Activated CD8-positive, alpha-beta memory T cell treated with anti-CD3 and anti-CD28 coated beads for 1 hour (primary cell): ENCODE measurements around the gene KDM4D.
"Not testable (repeated sequence)": the region's sequence is repeated elsewhere in the genome, so short reads cannot be mapped to it uniquely, and the experiment has no call there.

ENCODE experiments used
- DNase-seq, 2 donors: peaks; one replicate each; pipeline ENCODE4 v3.0.0-alpha.2; 2020; ENCODE audit warnings: low read depth in 1 of 2; ENCODE audit errors: extremely low read depth in 1 of 2

KDM4D gene

DNA sequence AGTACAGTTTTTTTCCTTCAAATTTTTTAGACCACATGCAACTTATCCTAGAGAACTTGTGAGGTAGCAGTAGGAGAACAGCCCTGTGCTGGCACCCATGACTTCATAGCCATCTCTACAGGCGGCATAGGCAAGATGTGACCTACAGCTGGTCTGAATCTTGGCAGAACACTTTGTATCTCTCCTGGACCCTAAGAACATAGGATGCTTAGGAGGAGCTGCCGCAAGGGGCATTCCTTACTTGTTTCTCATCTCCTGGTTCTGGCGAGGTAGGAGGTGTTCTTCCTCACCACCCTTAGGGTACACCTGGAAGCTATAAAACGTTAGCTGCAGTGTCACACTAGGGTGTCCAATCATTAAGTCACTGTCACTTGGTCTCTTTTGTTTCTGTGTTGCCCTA is 16.5 kb upstream of the KDM4D start:
- no peak for DNase-seq

GRCh38 chr11:94958121-94958696 is 15.3 kb upstream of the KDM4D start:
- no peak for DNase-seq

DNA sequence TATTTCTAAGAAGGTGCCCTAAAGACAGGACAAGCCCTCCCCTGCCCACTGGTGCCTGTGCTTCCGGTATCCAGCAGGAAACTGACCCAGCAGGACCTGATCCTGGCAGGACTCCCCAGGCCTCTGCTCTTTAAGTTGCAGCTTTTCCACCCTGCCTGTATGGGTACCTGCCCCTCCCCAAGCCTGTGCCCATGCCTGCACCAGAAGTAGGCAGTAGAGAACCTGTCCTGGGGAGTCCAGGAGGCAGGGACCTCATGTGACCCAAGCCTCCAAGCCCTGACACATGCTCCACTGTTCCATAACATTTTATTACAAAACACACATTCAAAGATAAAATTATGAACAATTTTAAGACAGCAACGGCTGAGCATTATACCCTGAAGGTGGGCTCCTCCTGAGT is 14.3 kb upstream of the KDM4D start:
- DNase-seq: no peak

DNA sequence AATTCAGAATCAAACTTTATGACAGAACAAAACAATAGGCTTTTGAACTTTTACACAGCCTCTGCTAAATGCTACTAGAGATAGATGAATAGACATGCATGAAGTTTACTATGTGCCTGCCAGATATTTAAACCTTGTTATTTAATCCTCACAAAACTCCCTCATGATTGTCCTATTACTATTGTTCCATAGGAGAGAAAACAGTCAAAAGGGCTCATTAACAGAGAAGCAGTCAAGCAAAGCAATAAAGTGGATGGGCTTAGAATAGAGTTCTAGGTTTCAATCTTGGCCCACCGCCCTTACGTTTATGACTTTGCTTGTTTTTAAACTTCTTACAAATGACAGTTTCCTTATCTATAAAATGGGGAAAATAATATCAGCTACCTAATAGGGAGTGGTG is 13.0 kb upstream of the KDM4D start:
- no peak for DNase-seq

GRCh38 chr11:94961255-94961654 is 12.3 kb upstream of the KDM4D start:
- DNase-seq: no peak

DNA sequence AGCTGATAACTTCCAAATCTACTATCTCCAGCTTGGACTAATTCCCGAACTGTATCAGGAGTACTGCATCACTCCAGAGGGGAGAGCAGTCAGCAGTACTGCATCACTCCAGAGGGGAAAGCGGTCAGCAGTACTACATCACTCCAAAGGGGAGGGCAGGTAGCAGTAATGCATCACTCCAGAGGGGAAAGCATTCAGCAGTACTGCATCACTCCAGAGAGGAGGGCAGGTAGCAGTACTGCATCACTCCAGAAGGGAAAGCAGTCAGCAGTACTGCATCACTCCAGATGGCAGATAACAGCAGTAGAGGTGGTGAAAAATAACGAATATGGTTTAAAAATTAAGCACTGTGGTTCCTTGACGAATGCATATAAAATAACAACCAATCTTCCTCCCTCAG is 8.6 kb upstream of the KDM4D start:
- no peak for DNase-seq

GRCh38 chr11:94968334-94968958 is 5.1 kb upstream of the KDM4D start:
- no peak for DNase-seq

DNA sequence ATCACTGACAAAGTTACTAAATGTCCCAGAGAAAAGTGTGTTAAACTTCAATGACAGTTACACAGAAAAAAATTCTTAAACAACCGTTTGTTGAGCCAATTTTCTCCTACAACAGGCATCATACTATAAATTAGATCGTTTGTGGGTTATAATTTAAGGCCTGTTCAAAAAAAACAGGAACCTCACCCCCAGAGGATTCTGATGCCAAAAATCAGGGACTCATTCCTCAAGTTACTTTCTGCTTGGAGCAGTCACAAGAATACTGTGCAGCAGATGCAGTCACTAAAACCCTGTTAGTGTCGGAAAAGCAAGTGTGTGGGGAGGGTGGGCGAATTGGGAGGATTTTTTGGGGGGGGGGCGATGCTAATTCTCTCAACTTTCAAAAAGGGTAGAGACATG is 810 bp upstream of the KDM4D start:
- no peak for DNase-seq

DNA sequence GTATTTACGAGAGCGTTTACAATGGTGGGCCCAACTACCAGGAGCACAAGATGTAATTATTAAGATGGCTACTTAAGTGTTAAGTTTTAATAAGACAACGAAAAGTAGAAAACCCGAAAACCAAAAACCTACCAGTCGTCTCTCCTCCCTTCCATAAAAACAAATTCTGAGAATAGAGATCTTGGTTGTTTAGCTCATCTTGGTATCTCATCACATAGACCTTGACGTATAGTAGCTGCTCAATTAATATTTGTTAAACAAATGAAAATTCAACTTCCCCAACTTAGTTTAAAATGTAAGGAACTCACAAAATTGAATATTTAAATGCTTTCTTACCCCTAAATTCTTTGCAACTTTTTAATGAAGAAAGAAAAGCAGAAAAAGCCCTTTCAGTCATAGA is 669 bp downstream of the KDM4D start:
- no peak for DNase-seq

GRCh38 chr11:94975599-94975998 is 2.1 kb downstream of the KDM4D start:
- no peak for DNase-seq

- no peak for DNase-seq
Observed at GRCh38 chr11:94987378-94987777, 13.9 kb downstream of the KDM4D start.

DNA sequence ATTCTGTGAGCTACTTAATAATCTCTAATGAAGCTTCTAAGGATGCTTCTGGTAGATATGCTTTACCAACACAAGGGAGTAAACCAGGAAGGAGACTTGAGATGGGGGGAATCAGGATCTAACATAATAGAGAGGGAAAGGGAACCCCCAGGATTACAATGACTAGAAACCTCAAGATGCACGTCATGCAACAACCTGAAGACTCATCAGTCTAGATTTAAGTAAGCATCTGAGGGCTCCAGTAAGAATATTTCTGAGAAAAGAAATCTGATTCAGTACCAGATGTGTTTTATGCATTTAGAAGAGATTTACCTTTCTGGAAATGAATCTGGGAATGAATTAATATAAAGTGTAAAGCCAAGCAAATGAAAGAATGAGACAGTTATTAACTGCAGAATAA is 15.2 kb downstream of the KDM4D start:
- no peak for DNase-seq

- DNase-seq: no peak
Observed at GRCh38 chr11:94993400-94993943, 20.0 kb downstream of the KDM4D start.

- no peak for DNase-seq
Observed at GRCh38 chr11:94997437-94997836, 23.9 kb downstream of the KDM4D start.

GRCh38 chr11:94998285-94998684 is 24.8 kb downstream of the KDM4D start:
- no peak for DNase-seq

DNA sequence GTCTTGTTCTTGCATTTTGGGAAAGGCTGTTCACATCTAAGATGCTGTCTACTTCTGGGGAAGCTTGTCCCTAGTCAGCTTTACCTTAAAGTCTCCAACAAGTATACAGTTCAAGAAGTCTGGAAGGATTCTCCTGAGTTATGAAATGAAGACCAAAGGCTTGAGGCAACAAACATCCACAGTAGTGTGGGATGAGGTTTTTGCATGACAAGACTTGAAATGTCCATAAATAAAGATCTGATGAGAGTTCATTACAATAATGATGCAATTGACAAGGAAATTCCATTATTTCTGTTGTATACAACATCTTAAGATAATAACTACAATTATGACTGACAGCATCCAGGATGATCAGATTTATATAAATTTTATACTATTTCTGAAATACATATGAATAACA is 30.2 kb downstream of the KDM4D start:
- DNase-seq: no peak

DNA sequence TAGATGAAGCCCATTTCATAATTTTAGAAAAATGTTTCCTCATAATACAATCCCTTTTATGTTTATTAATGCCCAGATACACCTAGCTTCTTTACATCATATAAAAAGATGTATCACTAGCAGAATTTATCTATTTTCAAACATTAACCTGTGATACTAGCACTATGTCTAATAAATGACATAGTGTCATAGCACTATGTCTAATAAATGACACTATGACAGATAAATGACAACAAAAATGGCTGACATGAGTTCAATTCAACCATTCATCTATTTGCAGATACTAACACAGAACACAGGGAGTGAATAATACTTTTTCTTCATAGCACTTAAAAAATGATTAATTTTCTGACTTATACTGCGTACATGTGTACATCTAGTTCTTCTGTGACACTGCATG is 32.1 kb downstream of the KDM4D start:
- no peak for DNase-seq

DNA sequence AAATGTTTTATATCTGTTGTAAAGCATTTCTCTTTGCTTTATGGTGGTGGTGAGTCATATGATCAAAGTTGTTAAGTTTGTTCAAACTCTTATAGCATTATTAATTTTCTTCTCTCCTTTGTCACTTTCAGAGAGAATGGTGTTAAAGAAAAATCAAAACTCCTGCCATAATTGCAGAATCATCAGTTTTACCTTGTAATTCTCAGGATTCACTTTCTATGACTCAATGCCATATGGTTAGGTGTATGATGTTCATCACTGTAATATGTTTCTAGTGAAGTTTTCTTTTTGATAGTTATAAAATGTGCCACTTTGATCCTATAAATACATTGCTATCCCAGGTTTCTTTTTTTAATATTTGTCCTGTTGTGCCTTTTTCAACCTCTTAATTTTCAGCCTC is 37.9 kb downstream of the KDM4D start:
- no peak for DNase-seq

DNA sequence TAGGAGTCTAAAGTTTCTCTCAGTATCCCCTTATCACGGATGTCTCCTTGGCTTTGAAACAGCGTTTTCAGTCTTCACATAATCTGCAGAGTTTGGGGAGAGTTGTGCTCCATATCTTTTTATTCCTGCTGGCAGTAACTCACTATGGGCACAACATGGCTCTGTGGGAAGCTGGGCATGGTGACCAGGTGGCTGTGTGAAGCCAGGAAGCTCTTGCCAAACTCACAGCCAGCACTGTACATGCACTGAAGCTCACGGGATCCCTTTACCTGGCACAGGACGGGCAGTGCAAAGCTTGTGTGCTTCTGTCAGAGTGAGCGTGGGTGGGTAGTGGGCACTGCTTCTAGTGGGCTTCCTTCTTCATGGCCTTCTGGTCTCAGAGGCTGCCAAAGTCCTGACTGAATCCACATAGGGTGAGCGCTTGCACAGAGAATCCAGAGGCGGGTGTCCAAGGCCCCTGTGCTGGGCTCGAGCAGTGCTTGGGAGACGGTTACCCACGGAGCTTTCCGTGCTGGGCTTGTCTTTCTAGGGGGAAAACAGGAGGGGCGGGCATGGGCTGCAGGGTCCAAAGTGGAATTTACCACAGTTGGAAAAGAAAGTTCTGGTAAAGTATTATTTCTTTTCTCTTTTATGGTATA is 40.8 kb downstream of the KDM4D start:
- no peak for DNase-seq

DNA sequence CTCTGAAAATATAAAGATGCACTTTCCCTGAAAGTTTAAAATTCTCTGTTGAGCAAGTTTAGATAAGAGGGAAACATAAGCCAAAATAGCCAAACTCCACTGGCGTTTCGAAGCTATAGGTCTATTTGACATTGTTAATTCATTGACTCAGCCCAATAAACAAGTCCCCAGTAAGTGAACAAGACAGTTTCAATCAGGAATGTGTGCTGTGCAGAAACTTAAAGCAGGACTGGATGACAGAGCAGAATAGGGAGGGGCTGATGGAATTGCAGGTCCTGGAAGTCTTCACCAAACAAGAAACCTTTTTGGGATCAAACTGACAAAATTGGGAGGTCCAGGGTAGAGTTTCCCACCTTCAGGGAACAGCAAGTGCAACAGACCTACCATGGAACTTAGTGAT is 42.6 kb downstream of the KDM4D start:
- DNase-seq: no peak

DNA sequence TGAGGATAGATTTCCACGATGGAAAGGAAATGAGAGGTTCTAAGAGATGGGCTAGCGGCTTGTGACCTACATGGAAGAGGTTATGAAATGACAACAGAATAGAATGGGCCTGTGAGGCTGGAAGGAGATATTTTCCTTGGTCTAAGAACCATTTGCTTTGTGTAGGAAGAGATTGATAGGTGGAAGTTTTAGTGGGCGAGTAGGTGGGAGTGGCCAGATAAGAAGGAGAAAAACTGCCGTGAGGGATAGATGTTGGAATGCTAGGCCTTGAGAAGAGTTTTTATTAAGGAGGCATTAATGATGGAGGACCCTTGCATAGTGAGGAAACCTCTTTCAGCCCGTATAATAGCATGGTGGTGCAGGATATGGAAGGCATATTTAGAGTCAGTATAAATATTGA is 48.0 kb downstream of the KDM4D start:
- not testable (repeated sequence) for DNase-seq

DNA sequence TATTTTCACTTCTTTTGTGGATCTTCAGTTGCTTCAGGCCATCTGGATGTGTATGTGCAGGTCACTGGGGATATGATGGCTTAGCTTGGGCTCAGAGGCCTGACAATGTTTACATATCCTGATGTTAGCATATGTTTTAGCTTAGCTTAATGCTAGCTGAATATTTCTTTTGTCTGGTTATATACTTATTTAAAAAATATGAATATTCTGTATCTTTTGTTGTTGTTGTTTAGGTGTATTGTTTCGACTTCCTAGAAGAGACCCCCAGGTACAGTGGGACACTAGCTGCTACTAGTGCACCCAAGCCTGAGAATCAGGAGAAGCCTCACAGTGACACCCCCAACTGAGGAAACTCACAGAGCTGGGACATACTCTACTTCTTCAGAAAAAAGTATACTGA is 51.4 kb downstream of the KDM4D start, which contains the start of gene KDM4E:
KDM4E (plus strand) TSS at position 301 of the 400 bp plus-strand sequence. CDS start 300 bp downstream, outside the sequence.
- DNase-seq: no peak
